ENCODE measurements around the gene LLGL2.

The LLGL2 gene

GRCh38 chr17:75506888-75507287 lies 18.6 kb upstream of the LLGL2 start:
- H3K27me3 ChIP-seq = no peaks in the 10 kb centered on the region
- peaks cover 11 to 78% (median 50%) of the 10 kb centered on the region in 3 donors for H3K36me3 ChIP-seq
- intact Hi-C loops (cut with DNase I; ENCODE audit: low total_unique reads) = no loop called here
- no peaks in the 10 kb centered on the region for H3K9me3 ChIP-seq
- no peak for TF ChIP-seq CTCF (IDR thresholded peaks at IDR 0.05)
- DNase-seq = no peak
- H3K4me3 ChIP-seq = no peak overlapping the region
- no peak overlapping the region for H3K27ac ChIP-seq
- H3K4me1 ChIP-seq = peaks cover 0 to 47% (median 37%) of the 10 kb centered on the region in 4 donors

- no peaks in the 10 kb centered on the region for H3K9me3 ChIP-seq
- no peak for DNase-seq
- H3K27ac ChIP-seq = peak overlapping the region; percentile 48 to 93
- peaks cover 0 to 53% (median 43%) of the 10 kb centered on the region in 4 donors for H3K4me1 ChIP-seq
- H3K4me3 ChIP-seq = no peak overlapping the region
- H3K27me3 ChIP-seq = no peaks in the 10 kb centered on the region
- H3K36me3 ChIP-seq = peaks cover 11 to 67% (median 41%) of the 10 kb centered on the region in 3 donors
- no peak for TF ChIP-seq CTCF (IDR thresholded peaks at IDR 0.05)
- intact Hi-C loops (cut with DNase I; ENCODE audit: low total_unique reads) = no loop called here
Observed at GRCh38 chr17:75507733-75508719, 17.5 kb upstream of the LLGL2 start.

DNA sequence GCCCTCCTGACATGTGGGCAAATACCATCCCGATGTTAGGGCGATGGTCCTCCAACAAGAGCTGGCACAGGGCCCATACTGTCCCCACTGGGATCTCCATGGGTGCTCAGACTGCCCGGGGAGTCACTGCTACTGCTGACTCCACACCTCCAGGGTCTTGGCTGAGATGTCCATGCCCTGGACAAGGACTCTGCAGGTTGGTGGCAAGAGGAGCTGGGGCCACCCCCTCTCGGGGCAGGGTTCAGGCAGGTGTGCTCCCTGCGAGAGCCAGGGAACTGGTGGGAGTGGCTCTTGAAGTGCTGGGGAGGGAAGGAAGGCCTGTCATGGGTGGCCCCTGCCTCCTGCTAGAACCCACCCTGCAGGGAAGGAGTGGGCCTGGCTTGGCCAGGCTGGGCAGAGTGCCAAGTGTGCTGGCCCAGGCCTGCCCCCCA lies 16.6 kb upstream of the LLGL2 start:
- H3K27ac ChIP-seq = peak overlapping the region; percentile 48 to 93
- no peak overlapping the region for H3K4me3 ChIP-seq
- TF ChIP-seq CTCF (IDR thresholded peaks at IDR 0.05) = no peak
- intact Hi-C loops (cut with DNase I; ENCODE audit: low total_unique reads) = no loop called here
- H3K27me3 ChIP-seq = no peaks in the 10 kb centered on the region
- no peak for DNase-seq
- no peaks in the 10 kb centered on the region for H3K9me3 ChIP-seq
- H3K36me3 ChIP-seq = peaks cover 11 to 63% (median 32%) of the 10 kb centered on the region in 3 donors
- peaks cover 0 to 63% (median 52%) of the 10 kb centered on the region in 4 donors for H3K4me1 ChIP-seq

GRCh38 chr17:75509528-75510258 lies 15.8 kb upstream of the LLGL2 start:
- peaks cover 7 to 56% (median 26%) of the 10 kb centered on the region in 3 donors for H3K36me3 ChIP-seq
- peaks cover 0 to 67% (median 59%) of the 10 kb centered on the region in 4 donors for H3K4me1 ChIP-seq
- H3K4me3 ChIP-seq = no peak overlapping the region
- intact Hi-C loops (cut with DNase I; ENCODE audit: low total_unique reads) = loop anchor here (10.0 kb wide), 1 partner anchor 1225 kb away; the partner anchor contains the start of genes MFSD11 and SRSF2
- no peaks in the 10 kb centered on the region for H3K9me3 ChIP-seq
- DNase-seq = no peak
- H3K27ac ChIP-seq = peak overlapping the region; percentile 48 to 93
- TF ChIP-seq CTCF (IDR thresholded peaks at IDR 0.05) = no peak
- no peaks in the 10 kb centered on the region for H3K27me3 ChIP-seq

- Histone ChIP-seq H3K36me3 (peaks cover 2 to 40% (median 10%) of the 10 kb centered on the region in 3 donors), H3K4me1 (peaks cover 0 to 71% (median 59%) of the 10 kb centered on the region in 4 donors), H3K27ac (peak overlapping the region; percentile 87 to 93), H3K27me3 (no peaks in the 10 kb centered on the region), H3K9me3 (no peaks in the 10 kb centered on the region), H3K4me3 (peak overlapping the region in 1 of 2 donors; percentile 97)
- intact Hi-C loops (cut with DNase I; ENCODE audit: low total_unique reads) = loop anchor here (10.0 kb wide), 1 partner anchor 1224 kb away; the partner anchor contains the start of genes MFSD11 and SRSF2
- DNase-seq = no peak
- no peak for TF ChIP-seq CTCF (IDR thresholded peaks at IDR 0.05)
Observed at GRCh38 chr17:75511270-75511609, 14.3 kb upstream of the LLGL2 start.
